ENCODE data around the gene MYRFL.

GRCh38 chr12:69934011-69934410 is 109.0 kb downstream of the MYRFL start:
- TF ChIP-seq CTCF (conservative IDR thresholded peaks at IDR 0.05) (no peak), EZH2 (IDR thresholded peaks at IDR 0.05; ENCODE audit: low read depth) (no peak)
